Measurements from ENCODE around the gene ZNF76. TPM values are rescaled to one million over a fixed set of nuclear protein-coding genes. Genes with fewer than 3 reads are reported as not detected.
"Not testable (repeated sequence)": the region's sequence is repeated elsewhere in the genome, so short reads cannot be mapped to it uniquely, and the experiment has no call there.

Gene ZNF76
- total and polyA plus RNA-seq, 4 donors = 10.6 to 18.4 (median 12.4) TPM

- peak; percentile 53 for DNase-seq (ENCODE audit: low spot score)
- Histone ChIP-seq H3K9me3 (ENCODE audit: control insufficient read depth in 4 of 4, low read length in 3 of 4) (no peaks in the 10 kb centered on the region), H3K27me3 (ENCODE audit: control insufficient read depth in 4 of 4, insufficient read depth in 4 of 4, low read length in 3 of 4) (no peaks in the 10 kb centered on the region), H3K27ac (ENCODE audit: low read depth in 1 of 2, low read length in 2 of 2) (no peak overlapping the region), H3K4me1 (ENCODE audit: control insufficient read depth in 4 of 4, insufficient read depth in 4 of 4, low read length in 3 of 4) (peaks cover 0 to 5% (median 2%) of the 10 kb centered on the region in 4 donors), H3K9ac (ENCODE audit: low read depth in 1 of 2, low read length in 2 of 2) (no peak overlapping the region), H3K4me3 (ENCODE audit: low read depth in 1 of 3, low read length in 3 of 3) (no peak overlapping the region), H3K36me3 (ENCODE audit: control insufficient read depth in 4 of 4, insufficient read depth in 3 of 4, low read depth in 1 of 4, low read length in 3 of 4) (no peaks in the 10 kb centered on the region)
- 44% methylated on average over 7 of the region's 7 CpGs for WGBS
- TF ChIP-seq JUND (IDR thresholded peaks at IDR 0.05) (no peak), RAD21 (IDR thresholded peaks at IDR 0.05) (peak; percentile 78 to 84), CTCF (IDR thresholded peaks at IDR 0.05; ENCODE audit: low read depth, low read length, missing input control) (peak; percentile 67)
Measured at GRCh38 chr6:35327349-35328027, 68.0 kb downstream of the ZNF76 start.

- TF ChIP-seq HNF4A (conservative IDR thresholded peaks at IDR 0.05) (no peak), FOXA2 (IDR thresholded peaks at IDR 0.05) (no peak), ATF3 (IDR thresholded peaks at IDR 0.05) (no peak), RAD21 (IDR thresholded peaks at IDR 0.05) (no peak), CTCF (IDR thresholded peaks at IDR 0.05; ENCODE audit: low read depth, low read length, missing input control) (no peak), ZBTB33 (IDR thresholded peaks at IDR 0.05) (no peak), RXRA (IDR thresholded peaks at IDR 0.05) (no peak), FOXA1 (IDR thresholded peaks at IDR 0.05) (no peak), GABPA (IDR thresholded peaks at IDR 0.05 in 1 of 2, conservative IDR thresholded peaks at IDR 0.05 in 1 of 2) (no peak), HNF4G (IDR thresholded peaks at IDR 0.05) (no peak), MAX (IDR thresholded peaks at IDR 0.05) (no peak), EGR1 (IDR thresholded peaks at IDR 0.05; ENCODE audit: low read depth in 2 of 2) (no peak), SP1 (IDR thresholded peaks at IDR 0.05) (no peak), TAF1 (conservative IDR thresholded peaks at IDR 0.05) (no peak), JUND (IDR thresholded peaks at IDR 0.05) (no peak), YY1 (IDR thresholded peaks at IDR 0.05) (no peak), REST (IDR thresholded peaks at IDR 0.05) (no peak), NR2F2 (IDR thresholded peaks at IDR 0.05) (no peak)
- Histone ChIP-seq H3K4me1 (ENCODE audit: control insufficient read depth in 4 of 4, insufficient read depth in 4 of 4, low read length in 3 of 4) (peaks cover 0 to 5% (median 2%) of the 10 kb centered on the region in 4 donors), H3K27me3 (ENCODE audit: control insufficient read depth in 4 of 4, insufficient read depth in 4 of 4, low read length in 3 of 4) (no peaks in the 10 kb centered on the region), H3K4me3 (ENCODE audit: low read depth in 1 of 3, low read length in 3 of 3) (no peak overlapping the region), H3K27ac (ENCODE audit: low read depth in 1 of 2, low read length in 2 of 2) (no peak overlapping the region), H3K9me3 (ENCODE audit: control insufficient read depth in 4 of 4, low read length in 3 of 4) (no peaks in the 10 kb centered on the region), H3K9ac (ENCODE audit: low read depth in 1 of 2, low read length in 2 of 2) (no peak overlapping the region), H3K36me3 (ENCODE audit: control insufficient read depth in 4 of 4, insufficient read depth in 3 of 4, low read depth in 1 of 4, low read length in 3 of 4) (no peaks in the 10 kb centered on the region)
- WGBS = 100% methylated on average over 1 of the region's 1 CpG
- DNase-seq (ENCODE audit: low spot score) = no peak
Measured at GRCh38 chr6:35328108-35328723, 68.7 kb downstream of the ZNF76 start.

GRCh38 chr6:35328965-35329364 lies 69.4 kb downstream of the ZNF76 start:
- H3K9ac ChIP-seq (ENCODE audit: low read depth in 1 of 2, low read length in 2 of 2); H3K27ac ChIP-seq (ENCODE audit: low read depth in 1 of 2, low read length in 2 of 2); DNase-seq (ENCODE audit: low spot score); H3K9me3 ChIP-seq (ENCODE audit: control insufficient read depth in 4 of 4, low read length in 3 of 4); H3K4me1 ChIP-seq (ENCODE audit: control insufficient read depth in 4 of 4, insufficient read depth in 4 of 4, low read length in 3 of 4); H3K4me3 ChIP-seq (ENCODE audit: low read depth in 1 of 3, low read length in 3 of 3); H3K27me3 ChIP-seq (ENCODE audit: control insufficient read depth in 4 of 4, insufficient read depth in 4 of 4, low read length in 3 of 4); H3K36me3 ChIP-seq (ENCODE audit: control insufficient read depth in 4 of 4, insufficient read depth in 3 of 4, low read depth in 1 of 4, low read length in 3 of 4): not testable (repeated sequence)
- WGBS = 96% methylated on average over 8 of the region's 8 CpGs

All from liver (tissue), 9 donors.